IPS-18c (cell line): ENCODE data around the gene TYW1B.
"Not testable (repeated sequence)": the region's sequence is repeated elsewhere in the genome, so short reads cannot be mapped to it uniquely, and the experiment has no call there.

ENCODE experiments used
- H3K4me3 ChIP-seq: 2 replicates; pipeline ENCODE4 v1.7.0; 2013; ENCODE audit warnings: low read depth, mild to moderate bottlenecking, low read length, moderate library complexity; ENCODE audit not compliant: insufficient read depth
- H3K9me3 ChIP-seq: one replicate; pipeline ENCODE4 v1.6.1; 2013; ENCODE audit warnings: mild to moderate bottlenecking, low read length, moderate library complexity; ENCODE audit not compliant: control insufficient read depth, insufficient read depth

Gene TYW1B

GRCh38 chr7:72676880-72677279 lies 151.1 kb downstream of the TYW1B start:
- H3K9me3 ChIP-seq, H3K4me3 ChIP-seq: not testable (repeated sequence)

- not testable (repeated sequence) for H3K9me3 ChIP-seq, H3K4me3 ChIP-seq
These were observed 151.8 kb downstream of the TYW1B start for GRCh38 chr7:72676086-72676690.

- not testable (repeated sequence) for H3K4me3 ChIP-seq, H3K9me3 ChIP-seq
These were observed 152.3 kb downstream of the TYW1B start for GRCh38 chr7:72675686-72676085.

- Histone ChIP-seq H3K4me3 (no peak overlapping the region), H3K9me3 (no peaks in the 10 kb centered on the region)
These were observed 153.6 kb downstream of the TYW1B start for GRCh38 chr7:72674394-72674793.

- not testable (repeated sequence) for H3K4me3 ChIP-seq, H3K9me3 ChIP-seq
These were observed 157.2 kb downstream of the TYW1B start for GRCh38 chr7:72670850-72671249.

GRCh38 chr7:72668435-72668834 lies 159.6 kb downstream of the TYW1B start:
- H3K4me3 ChIP-seq, H3K9me3 ChIP-seq: not testable (repeated sequence)

GRCh38 chr7:72667049-72667448 lies 161.0 kb downstream of the TYW1B start:
- not testable (repeated sequence) for H3K4me3 ChIP-seq, H3K9me3 ChIP-seq

- H3K9me3 ChIP-seq, H3K4me3 ChIP-seq: not testable (repeated sequence)
These were observed 179.4 kb downstream of the TYW1B start for GRCh38 chr7:72648574-72648973.

GRCh38 chr7:72643708-72644107 lies 184.3 kb downstream of the TYW1B start:
- not testable (repeated sequence) for H3K4me3 ChIP-seq, H3K9me3 ChIP-seq

- not testable (repeated sequence) for H3K4me3 ChIP-seq, H3K9me3 ChIP-seq
These were observed 186.3 kb downstream of the TYW1B start for GRCh38 chr7:72641485-72642248.

- not testable (repeated sequence) for H3K9me3 ChIP-seq, H3K4me3 ChIP-seq
These were observed 187.3 kb downstream of the TYW1B start for GRCh38 chr7:72640740-72641139.

GRCh38 chr7:72635273-72635908 lies 192.6 kb downstream of the TYW1B start:
- not testable (repeated sequence) for H3K9me3 ChIP-seq

GRCh38 chr7:72632765-72633292 lies 195.2 kb downstream of the TYW1B start:
- not testable (repeated sequence) for H3K9me3 ChIP-seq, H3K4me3 ChIP-seq

More at GRCh38 chr7:72635273-72635908, 192.6 kb downstream of the TYW1B start:
- H3K4me3 ChIP-seq, result not testable (repeated sequence)

- H3K9me3 ChIP-seq, H3K4me3 ChIP-seq: not testable (repeated sequence)
These were observed 199.6 kb downstream of the TYW1B start for GRCh38 chr7:72628375-72628774.

- not testable (repeated sequence) for H3K9me3 ChIP-seq, H3K4me3 ChIP-seq
These were observed 201.5 kb downstream of the TYW1B start for GRCh38 chr7:72626428-72627011.

GRCh38 chr7:72625721-72626423 lies 202.1 kb downstream of the TYW1B start:
- H3K4me3 ChIP-seq, result not testable (repeated sequence)

GRCh38 chr7:72622532-72622931 lies 205.5 kb downstream of the TYW1B start:
- Histone ChIP-seq H3K9me3 (no peaks in the 10 kb centered on the region), H3K4me3 (no peak overlapping the region)

More at GRCh38 chr7:72625721-72626423, 202.1 kb downstream of the TYW1B start:
- H3K9me3 ChIP-seq, result not testable (repeated sequence)
